Stimulated activated CD4-positive, alpha-beta T cell treated with anti-CD3 and anti-CD28 coated beads, Interleukin-12 subunit alpha, Interleukin-12 subunit beta, amount 100 ng/mL, for 4 hours (primary cell): ENCODE data around the gene NOTUM.

ENCODE experiments used
- DNase-seq: peaks from one replicate; pipeline ENCODE4 v3.0.0-alpha.2; 2020

The NOTUM gene

DNA sequence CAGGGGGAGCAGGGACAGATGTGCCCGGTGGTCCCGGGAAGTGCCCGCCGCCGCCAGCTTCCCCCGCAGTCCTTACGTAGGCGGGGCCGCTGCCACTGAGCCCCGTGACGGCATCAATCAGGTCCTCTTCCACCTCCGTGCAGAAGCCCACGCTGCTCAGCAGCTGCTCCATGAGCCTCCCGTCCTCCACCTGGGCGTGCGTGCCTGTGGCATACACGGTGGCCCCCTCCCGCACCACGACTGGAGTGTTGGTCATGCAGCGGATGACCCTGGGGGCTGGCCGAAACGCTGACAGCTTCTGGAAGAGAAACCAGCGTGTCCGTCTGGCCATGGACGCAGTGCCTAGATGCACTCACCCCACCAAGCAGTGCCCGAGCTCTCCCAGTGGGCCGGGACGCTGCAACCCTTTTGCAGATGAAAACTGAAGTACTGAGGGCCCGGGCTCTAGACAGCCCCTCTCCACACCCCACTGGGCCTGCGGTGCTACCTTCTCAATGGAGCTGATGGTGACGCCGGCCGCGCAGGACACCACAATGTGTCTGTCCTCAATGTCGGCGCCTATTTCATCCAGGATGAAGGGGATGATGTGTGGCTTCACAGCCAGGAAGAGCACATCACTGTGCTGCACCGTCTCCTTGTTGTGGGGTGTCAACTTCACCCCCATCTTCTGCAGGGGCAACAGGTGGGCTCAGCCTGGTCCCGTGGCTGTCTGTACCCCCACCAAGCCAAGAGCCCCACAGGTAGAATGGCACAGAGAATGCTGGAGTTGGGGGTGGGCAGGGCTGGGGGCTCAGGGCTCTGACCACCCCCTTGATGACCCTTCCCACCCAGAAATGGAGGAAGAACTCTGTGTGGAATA is 25.9 kb downstream of the NOTUM start:
- DNase-seq = no peak

DNA sequence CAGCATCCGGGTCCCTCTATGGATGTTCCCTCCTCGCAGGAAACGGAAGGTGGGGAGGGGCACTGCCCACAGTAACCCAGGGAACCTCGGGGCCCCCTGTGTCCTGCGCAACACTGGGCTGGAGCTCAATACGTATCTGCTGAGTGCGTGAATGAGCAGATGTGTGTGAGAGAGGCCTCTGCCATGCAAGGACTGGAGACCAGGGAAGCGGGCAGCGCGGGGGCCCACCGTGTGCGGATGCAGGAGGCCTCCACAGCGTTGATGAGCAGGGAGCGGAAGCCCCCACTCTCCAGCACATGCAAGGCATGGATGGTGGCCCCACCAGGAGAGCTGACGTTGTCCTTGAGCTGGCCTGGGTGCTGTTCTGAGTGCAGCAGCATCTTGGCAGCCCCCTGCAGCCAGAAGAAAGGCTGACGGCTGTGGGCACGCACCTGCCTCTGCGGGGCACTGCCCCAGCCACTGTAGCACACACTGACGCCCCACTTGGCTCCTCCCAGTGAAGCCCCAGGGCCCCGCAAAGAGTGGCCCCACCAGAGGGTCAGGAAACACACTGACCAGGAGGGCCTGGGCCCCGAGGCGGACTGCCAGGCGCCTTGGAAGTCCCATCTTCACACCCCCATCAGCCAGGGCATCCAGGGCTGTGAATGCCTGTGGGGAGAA is 26.8 kb downstream of the NOTUM start:
- no peak for DNase-seq

GRCh38 chr17:81933178-81933699 is 27.7 kb downstream of the NOTUM start:
- no peak for DNase-seq

DNA sequence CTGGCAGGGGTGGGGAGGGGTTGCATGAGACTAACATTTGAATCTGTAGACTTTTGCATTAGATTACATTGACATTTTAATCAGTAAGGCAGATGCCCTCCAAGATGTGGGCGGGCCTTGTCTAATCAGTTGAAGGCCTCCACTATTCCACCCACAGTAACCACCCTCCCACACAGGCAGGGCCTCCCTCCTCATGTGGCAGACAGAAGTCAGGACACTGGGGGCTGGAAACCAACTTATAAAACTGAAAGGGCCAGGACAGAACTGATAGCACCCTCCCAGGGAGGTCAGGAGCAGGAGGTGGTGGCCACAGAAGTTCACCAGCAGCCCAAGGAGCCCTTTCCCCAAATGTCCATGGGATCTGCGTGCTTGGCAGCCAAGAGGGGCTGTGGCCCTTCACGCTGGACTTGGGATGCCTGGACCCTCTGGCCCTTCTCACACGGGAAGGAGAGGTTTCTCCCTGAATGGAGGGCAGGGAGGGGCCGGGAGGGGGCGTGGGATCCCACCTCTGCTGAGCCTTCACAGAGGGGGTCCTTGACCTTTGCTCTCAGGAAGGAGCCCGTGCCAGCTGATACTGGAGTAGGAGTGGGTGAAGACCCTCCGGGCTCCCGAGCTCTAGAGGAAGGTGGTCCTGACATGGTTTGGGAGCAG is 28.5 kb downstream of the NOTUM start:
- DNase-seq = no peak

- DNase-seq = no peak
Measured at GRCh38 chr17:81931557-81932332, 29.2 kb downstream of the NOTUM start.

DNA sequence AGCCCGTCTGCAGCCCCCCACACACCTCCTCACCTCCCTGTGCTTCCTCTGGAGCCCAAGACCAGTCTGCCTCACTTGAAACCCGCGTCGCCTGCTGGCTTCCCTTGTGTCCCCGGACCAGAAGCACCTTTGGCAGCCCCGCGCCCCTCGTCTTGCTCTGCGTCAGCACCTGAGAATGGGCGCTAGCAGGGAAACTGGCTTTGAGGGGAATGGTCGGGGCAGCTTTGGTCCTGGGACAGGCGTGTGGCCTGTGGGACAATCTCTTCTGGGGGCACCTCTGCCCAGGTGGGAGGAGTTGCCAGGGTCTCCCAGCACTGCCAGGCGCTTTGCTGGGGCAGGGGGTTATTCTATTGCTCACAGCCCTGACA is 29.8 kb downstream of the NOTUM start:
- no peak for DNase-seq

GRCh38 chr17:81930142-81931125 is 30.6 kb downstream of the NOTUM start:
- DNase-seq = no peak

GRCh38 chr17:81929253-81930141 is 31.5 kb downstream of the NOTUM start:
- no peak for DNase-seq

DNA sequence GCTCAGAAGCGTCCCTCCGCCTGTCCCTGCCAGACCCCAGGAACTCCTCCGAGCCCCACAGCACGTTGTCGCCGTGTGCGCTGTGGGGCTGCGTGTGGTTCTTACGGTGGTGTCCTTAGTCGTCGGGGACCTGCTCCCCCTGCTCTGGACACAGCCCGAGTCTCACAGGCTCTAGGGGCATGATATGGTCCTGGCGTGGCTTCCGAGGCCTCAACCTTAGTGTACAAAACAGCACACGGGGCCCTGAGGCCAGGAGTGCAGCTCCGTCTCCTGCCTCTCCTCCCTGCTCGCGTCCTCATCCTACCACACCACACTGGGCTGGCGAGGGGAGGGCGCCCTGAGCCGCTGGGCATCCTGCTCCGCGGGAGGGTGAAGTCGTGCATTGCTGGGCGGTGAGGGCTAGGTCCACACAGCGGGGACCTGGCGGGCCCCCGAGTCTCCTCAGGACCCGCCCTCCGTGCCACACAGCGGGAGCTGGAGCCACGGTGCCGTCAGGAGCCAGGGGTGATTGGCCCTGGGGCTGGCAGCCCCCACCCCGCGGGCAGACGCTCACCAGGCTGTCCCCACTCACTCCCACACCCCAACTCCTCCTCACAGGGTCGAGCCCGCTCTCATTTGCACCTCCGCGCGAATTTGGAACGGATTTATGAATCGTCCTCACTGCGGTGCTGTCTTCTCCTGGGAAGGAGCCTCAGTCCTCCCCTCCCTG is 32.3 kb downstream of the NOTUM start:
- DNase-seq = no peak

- DNase-seq = peak; percentile 88
Measured at GRCh38 chr17:81927653-81928543, 33.1 kb downstream of the NOTUM start, which contains the start of gene MAFG. TSS of gene MAFG (minus strand) at chr17:81927735. CDS start at chr17:81923185, 4,550 bp downstream.

DNA sequence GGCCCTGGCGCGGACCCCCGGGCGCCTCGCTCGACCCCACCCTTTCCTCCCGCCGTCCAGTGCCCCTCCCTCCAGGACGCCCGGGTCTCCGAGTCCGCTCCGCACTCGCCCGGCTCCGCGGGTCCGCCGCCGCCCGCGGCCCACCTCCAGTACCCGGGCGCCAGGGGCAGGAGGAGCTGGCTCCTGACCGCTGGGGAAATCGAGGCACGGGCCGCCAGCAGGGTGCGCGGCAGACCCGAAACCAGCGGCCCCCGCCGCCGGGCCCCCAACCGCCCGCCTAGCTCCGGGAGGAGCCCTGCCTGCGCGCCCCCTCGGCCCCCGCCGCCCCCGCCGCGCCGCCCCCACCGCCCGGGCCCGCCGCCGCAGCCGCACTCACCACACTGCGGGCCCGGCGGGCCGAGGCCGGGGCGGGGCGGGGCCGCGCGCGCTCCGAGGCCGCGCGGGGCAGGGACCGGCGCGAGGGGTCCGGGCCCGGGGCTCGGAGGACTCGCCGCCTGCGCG is 33.8 kb downstream of the NOTUM start:
- DNase-seq = peak; percentile 44

DNA sequence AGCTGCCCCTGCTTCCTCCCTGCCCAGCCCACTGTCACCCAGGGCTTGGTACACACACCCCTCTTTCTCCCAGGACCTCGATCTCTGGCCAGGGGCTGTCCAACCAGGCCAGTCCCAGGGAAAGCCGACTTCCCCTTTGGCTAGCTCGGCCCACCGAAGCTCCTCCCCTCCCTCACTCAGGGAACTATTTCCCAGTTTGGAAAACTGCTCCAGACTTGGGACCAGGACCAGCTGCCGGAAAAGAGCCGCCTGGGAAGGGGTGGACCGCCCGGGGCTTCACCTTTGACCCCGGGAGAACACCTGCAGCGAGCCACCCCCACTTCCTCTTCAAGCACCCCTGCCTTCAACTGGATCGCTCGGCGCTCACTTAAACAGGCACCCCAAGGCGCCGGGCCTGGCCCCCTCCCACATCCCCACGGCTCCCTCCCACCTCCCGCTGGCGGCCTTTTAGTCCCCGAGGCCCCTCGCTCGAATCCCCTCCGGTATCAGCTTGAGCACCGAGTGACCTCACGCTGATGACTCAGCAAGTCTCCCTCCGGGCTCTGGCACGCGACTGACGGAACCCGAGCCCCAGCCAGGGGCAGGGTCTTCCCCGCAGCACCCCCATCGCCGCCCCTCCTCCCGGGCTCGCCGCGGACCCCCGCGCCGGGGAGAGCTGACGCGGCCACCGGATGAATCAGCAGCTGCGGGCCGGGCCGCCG is 34.4 kb downstream of the NOTUM start:
- DNase-seq = peak; percentile 70

DNA sequence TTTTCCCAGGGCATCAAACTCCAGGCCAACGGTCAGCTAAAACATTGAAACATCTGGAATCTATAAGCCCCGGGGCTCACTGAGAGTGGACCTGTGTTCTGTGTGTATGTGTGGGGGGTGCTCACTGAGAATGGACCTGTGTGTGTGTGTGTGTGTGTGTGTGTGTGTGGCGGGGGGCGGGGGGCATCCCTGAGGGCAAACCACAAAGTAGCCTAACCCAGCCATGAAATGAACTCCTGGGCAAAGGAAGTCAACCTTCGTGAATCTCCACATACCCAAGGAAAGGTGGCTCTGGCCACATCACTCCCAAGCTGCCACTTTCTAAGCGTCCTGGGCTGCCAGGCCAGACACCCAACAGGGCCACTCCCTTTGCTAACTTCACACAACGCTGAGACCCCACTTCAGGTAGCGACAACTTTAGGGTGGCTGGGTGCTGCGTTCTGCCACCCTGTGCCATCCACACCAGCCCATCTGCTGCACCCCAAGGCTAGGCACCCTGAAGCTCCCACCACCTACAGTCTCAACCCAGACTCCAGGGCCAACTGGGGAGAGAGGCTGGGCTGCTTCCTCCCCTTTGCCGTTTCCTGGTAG is 35.0 kb downstream of the NOTUM start:
- no peak for DNase-seq

- no peak for DNase-seq
Measured at GRCh38 chr17:81924557-81925532, 36.1 kb downstream of the NOTUM start.

- no peak for DNase-seq
Measured at GRCh38 chr17:81923302-81924260, 37.4 kb downstream of the NOTUM start.
